ENCODE measurements around the gene GTF2B. TPM values are rescaled to one million over a fixed set of nuclear protein-coding genes. Genes with fewer than 3 reads are reported as not detected.

The GTF2B gene
- total RNA-seq, 1 experiment from 2014 or later, result 21.9 TPM

DNA sequence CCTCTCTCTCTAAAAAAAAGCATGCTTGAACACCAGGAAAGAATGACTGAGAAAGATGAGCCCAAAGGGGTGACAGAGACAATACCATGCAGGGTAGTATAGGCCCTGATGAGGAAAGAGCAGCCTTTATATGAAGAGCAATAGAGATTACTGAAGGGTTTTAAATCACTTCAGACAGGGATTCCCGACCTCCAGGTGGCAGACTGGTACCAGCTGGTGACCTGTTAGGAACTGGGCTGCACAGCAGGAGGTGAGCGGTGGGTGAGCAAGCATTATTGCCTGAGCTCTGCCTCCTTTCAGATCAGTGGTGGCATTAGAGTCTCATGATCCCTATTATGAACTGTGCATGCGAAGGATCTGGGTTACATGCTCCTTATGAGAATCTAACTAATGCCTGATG, 30.8 kb upstream of the GTF2B start:
- intact Hi-C loops (cut with micrococcal nuclease; ENCODE audit: unreplicated experiment), result no loop called here
- Histone ChIP-seq H3K9me2 (ENCODE audit: insufficient read depth) (peaks cover 5% of the 10 kb centered on the region; the same call in 1 of the 2 replicates), H3K4me1 (replicated peaks; ENCODE audit: insufficient read depth) (no peaks in the 10 kb centered on the region), H3K36me3 (ENCODE audit: low read depth) (no peaks in the 10 kb centered on the region), H3F3A (ENCODE audit: insufficient read depth, low read depth) (no peaks in the 10 kb centered on the region), H3K4me2 (no peak overlapping the region), H3K4me3 (no peak overlapping the region), H3K9me3 (ENCODE audit: insufficient read depth, low read depth) (peaks cover 10% of the 10 kb centered on the region), H3K27ac (no peak overlapping the region), H4K20me1 (ENCODE audit: insufficient read depth) (no peaks in the 10 kb centered on the region), H3K79me2 (ENCODE audit: low read depth) (no peaks in the 10 kb centered on the region), H3K27me3 (ENCODE audit: insufficient read depth, low read depth) (no peaks in the 10 kb centered on the region), H2AFZ (no peak overlapping the region)
- TF ChIP-seq EZH2 (IDR thresholded peaks at IDR 0.05; ENCODE audit: low read depth), result no peak
- TF ChIP-seq, protein P1, sequence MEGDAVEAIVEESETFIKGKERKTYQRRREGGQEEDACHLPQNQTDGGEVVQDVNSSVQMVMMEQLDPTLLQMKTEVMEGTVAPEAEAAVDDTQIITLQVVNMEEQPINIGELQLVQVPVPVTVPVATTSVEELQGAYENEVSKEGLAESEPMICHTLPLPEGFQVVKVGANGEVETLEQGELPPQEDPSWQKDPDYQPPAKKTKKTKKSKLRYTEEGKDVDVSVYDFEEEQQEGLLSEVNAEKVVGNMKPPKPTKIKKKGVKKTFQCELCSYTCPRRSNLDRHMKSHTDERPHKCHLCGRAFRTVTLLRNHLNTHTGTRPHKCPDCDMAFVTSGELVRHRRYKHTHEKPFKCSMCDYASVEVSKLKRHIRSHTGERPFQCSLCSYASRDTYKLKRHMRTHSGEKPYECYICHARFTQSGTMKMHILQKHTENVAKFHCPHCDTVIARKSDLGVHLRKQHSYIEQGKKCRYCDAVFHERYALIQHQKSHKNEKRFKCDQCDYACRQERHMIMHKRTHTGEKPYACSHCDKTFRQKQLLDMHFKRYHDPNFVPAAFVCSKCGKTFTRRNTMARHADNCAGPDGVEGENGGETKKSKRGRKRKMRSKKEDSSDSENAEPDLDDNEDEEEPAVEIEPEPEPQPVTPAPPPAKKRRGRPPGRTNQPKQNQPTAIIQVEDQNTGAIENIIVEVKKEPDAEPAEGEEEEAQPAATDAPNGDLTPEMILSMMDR (conservative IDR thresholded peaks at IDR 0.05), result no peak
- no peak for DNase-seq
- CTCF ChIA-PET, result no interaction called here
- no TSS peak for BruUV-seq (replicated peaks)
- POLR2A ChIA-PET (ENCODE audit: unreplicated experiment), result no interaction called here

GRCh38 chr1:88920845-88921244, 29.5 kb upstream of the GTF2B start:
- Histone ChIP-seq H3K27ac (no peak overlapping the region), H3F3A (ENCODE audit: insufficient read depth, low read depth) (no peaks in the 10 kb centered on the region), H3K9me3 (ENCODE audit: insufficient read depth, low read depth) (peaks cover 18% of the 10 kb centered on the region), H3K27me3 (ENCODE audit: insufficient read depth, low read depth) (no peaks in the 10 kb centered on the region), H3K79me2 (ENCODE audit: low read depth) (no peaks in the 10 kb centered on the region), H3K4me3 (no peak overlapping the region), H3K4me1 (replicated peaks; ENCODE audit: insufficient read depth) (no peaks in the 10 kb centered on the region), H3K36me3 (ENCODE audit: low read depth) (no peaks in the 10 kb centered on the region), H2AFZ (no peak overlapping the region), H4K20me1 (ENCODE audit: insufficient read depth) (no peaks in the 10 kb centered on the region), H3K4me2 (no peak overlapping the region), H3K9me2 (ENCODE audit: insufficient read depth) (peaks cover 5% of the 10 kb centered on the region; the same call in 1 of the 2 replicates)
- ChIA-PET CTCF (no interaction called here), POLR2A (ENCODE audit: unreplicated experiment) (no interaction called here)
- TF ChIP-seq EZH2 (IDR thresholded peaks at IDR 0.05; ENCODE audit: low read depth), result no peak
- TF ChIP-seq, protein P1 (conservative IDR thresholded peaks at IDR 0.05), result no peak
- no TSS peak for BruUV-seq (replicated peaks)
- intact Hi-C loops (cut with micrococcal nuclease; ENCODE audit: unreplicated experiment), result no loop called here
- no peak for DNase-seq

GRCh38 chr1:88917321-88918025, 26.1 kb upstream of the GTF2B start:
- ChIA-PET CTCF (no interaction called here), POLR2A (ENCODE audit: unreplicated experiment) (no interaction called here)
- TF ChIP-seq EZH2 (IDR thresholded peaks at IDR 0.05; ENCODE audit: low read depth), result no peak
- TF ChIP-seq, protein P1 (conservative IDR thresholded peaks at IDR 0.05), result no peak

More at GRCh38 chr1:88917321-88918025, 26.1 kb upstream of the GTF2B start:
- no peak overlapping the region for H3K27ac ChIP-seq
- no peak overlapping the region for H3K4me2 ChIP-seq
- no peaks in the 10 kb centered on the region for H3K4me1 ChIP-seq (replicated peaks; ENCODE audit: insufficient read depth)
- H2AFZ ChIP-seq, result no peak overlapping the region
- H3K9me2 ChIP-seq (ENCODE audit: insufficient read depth), result peaks cover under 1% of the 10 kb centered on the region; the same call in 1 of the 2 replicates
- H3K79me2 ChIP-seq (ENCODE audit: low read depth), result no peaks in the 10 kb centered on the region
- H3F3A ChIP-seq (ENCODE audit: insufficient read depth, low read depth), result no peaks in the 10 kb centered on the region
- peaks cover 18% of the 10 kb centered on the region for H3K9me3 ChIP-seq (ENCODE audit: insufficient read depth, low read depth)
- intact Hi-C loops (cut with micrococcal nuclease; ENCODE audit: unreplicated experiment), result no loop called here
- H3K27me3 ChIP-seq (ENCODE audit: insufficient read depth, low read depth), result no peaks in the 10 kb centered on the region
- no peaks in the 10 kb centered on the region for H3K36me3 ChIP-seq (ENCODE audit: low read depth)
- no peaks in the 10 kb centered on the region for H4K20me1 ChIP-seq (ENCODE audit: insufficient read depth)
- no peak overlapping the region for H3K4me3 ChIP-seq
- no TSS peak for BruUV-seq (replicated peaks)
- no peak for DNase-seq

All from PC-9 (cell line).